COLO668 (cell line): ENCODE data around the gene AOPEP.
"Not testable (repeated sequence)": the region's sequence is repeated elsewhere in the genome, so short reads cannot be mapped to it uniquely, and the experiment has no call there.

Source experiments
- DNase-seq: peaks from one replicate; lab custom pipeline; 2025; ENCODE audit not compliant: unreplicated experiment; lab: John Stamatoyannopoulos, UW

The AOPEP gene

DNA sequence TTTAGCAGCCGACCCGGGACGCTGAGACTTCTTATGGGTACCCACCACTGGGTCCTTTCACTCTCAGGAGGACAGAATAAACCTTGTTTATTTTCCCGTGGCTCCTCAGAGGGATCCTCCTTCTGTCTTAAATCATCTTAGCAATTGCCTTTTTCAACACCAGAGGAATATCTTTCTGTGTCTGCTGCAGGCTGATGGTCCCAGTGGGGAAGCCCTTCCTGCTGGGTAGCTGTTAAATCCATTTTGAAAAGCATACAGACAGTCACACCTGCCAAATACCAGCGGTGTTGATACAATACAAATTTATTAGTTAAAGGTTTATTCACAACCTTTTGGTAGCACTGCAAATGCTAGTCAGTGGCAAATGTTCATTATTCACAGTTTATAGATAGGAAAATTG lies 222.9 kb downstream of the AOPEP start:
- no peak for DNase-seq

- DNase-seq, result no peak
Observed at GRCh38 chr9:94950040-94950578, 223.6 kb downstream of the AOPEP start.

DNA sequence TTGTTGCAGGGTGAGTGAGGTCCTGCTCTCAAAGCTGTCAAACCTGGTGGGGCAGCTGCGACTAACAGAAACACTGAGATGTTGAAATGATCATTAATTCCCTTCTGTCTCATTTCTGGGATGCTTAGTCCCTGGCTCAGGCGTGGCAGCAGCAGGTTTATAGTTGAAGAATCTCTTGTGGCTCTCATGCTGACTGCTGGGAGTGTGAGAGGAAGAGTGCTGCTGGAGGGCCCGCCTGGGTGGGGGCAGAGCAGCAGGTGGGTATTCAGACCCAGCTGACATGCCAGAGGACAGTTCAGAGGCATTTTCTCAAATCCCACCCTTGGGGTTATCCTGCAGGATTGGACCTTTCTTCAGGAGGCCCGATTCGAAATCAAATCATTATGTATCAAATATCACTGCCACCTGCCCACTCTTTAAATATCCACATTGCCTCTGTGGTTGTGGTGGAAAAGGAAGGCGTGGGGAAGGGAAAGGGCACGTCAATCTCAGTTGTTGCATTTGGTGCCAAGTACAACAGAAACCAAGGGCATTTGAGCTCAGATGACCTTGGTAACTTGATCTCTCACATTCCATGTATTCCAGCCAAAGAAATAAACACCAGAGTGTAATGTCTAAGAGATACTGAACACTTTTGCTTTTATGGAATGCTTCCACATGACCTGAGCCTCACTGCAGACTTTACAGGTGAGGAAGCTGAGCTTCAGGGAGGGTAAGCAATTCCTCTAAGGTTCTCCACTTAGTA lies 224.3 kb downstream of the AOPEP start:
- peak; percentile 40 for DNase-seq

DNA sequence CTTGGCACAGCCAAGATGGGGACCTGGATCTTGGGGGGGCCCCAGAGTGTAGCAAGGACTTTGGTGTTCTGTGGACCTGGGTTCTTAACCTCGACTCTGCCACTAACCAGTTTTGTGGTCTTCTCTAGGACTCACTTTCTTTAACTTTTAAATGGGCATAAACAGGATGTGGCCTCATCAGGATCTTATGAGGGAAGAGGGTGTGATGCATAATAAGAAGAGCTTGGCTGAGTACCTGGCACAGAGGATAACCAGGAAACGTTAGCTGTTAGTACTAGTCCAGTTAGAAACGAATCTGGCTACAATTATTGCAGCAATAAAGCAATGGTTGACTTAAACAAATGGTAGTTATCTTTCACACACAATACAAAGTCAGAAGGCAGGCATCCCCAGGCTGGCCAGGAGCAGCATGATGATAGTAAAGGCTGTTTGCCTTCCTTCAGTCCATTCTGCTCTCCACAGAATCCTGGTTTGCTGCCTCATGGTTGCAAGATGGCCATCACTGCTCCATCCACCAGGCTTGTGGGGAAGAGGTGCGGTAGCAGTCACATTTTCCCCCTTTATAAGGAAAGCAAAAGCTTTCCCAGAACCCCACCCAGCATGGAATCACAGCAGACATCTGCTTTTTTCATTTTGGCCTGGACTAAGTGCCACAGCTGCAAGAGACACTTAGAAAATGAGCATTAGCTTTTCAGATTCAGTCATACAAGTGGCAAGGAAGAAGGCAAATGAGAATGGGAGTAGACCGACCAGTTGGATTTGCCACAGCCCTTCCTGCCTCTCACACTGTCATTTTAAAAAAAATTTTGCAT lies 225.0 kb downstream of the AOPEP start:
- DNase-seq, result no peak

- no peak for DNase-seq
Observed at GRCh38 chr9:94952565-94953373, 226.3 kb downstream of the AOPEP start.

- no peak for DNase-seq
Observed at GRCh38 chr9:94956731-94957130, 230.2 kb downstream of the AOPEP start.

DNA sequence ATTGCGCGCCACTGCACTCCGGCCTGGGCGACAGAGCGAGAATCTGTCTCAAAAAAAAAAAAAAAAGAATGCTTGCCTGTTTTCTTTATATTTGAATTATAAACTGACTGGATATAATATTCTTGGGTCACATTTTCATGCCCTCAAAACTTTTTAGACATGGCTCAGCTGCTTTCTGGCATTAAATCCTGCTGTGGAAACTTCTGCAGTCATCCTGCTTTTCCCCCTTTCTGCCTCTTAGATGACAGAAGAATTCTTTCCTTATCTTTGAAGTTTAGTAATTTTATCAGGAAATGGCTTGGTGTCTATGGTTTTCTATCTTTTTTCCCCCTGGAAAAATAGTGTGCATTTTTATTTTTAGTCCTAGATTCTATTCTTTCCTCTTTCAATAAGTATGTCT lies 234.5 kb downstream of the AOPEP start:
- no peak for DNase-seq

DNA sequence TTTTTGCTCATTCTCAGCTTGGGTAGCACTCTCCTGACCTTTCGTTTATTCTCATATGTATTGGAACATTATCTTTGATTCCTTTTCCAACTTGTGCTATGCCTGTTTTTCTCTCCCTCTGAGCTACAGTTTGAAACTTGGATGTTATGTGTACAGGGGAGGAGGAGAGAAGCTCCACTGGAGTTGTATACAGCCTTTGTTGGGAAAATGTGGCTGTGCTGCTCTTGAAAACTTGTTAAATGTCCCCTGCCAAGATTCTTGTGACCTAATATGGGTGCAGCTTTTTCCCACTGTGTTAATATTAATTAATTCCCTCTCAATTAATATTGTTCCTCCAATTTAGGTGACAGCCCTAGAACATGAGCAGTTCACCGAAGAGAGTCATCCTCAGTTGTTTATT lies 235.4 kb downstream of the AOPEP start:
- no peak for DNase-seq

DNA sequence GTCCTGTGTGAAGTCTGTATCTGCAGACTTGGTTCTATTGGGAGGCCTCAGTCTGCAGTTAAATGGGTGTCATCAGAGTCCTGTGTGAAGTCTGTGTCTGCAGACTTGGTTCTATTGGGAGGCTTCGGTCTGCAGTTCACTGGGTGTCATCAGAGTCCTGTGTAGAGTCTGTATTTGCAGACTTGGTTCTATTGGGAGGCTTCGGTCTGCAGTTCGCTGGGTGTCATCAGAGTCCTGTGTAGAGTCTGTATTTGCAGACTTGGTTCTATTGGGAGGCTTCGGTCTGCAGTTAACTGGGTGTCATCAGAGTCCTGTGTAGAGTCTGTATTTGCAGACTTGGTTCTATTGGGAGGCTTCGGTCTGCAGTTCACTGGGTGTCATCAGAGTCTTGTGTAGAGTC lies 239.1 kb downstream of the AOPEP start:
- DNase-seq, result not testable (repeated sequence)

DNA sequence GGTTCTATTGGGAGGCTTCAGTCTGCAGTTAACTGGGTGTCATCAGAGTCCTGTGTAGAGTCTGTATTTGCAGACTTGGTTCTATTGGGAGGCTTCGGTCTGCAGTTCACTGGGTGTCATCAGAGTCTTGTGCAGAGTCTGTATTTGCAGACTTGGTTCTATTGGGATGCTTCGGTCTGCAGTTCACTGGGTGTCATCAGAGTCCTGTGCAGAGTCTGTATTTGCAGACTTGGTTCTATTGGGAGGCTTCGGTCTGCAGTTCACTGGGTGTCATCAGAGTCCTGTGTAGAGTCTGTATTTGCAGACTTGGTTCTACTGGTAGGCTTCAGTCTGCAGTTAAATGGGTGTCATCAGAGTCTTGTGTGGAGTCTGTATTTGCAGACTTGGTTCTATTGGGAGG lies 239.5 kb downstream of the AOPEP start:
- DNase-seq, result not testable (repeated sequence)

- DNase-seq, result peak; percentile 35
Observed at GRCh38 chr9:94967482-94967881, 241.0 kb downstream of the AOPEP start.

DNA sequence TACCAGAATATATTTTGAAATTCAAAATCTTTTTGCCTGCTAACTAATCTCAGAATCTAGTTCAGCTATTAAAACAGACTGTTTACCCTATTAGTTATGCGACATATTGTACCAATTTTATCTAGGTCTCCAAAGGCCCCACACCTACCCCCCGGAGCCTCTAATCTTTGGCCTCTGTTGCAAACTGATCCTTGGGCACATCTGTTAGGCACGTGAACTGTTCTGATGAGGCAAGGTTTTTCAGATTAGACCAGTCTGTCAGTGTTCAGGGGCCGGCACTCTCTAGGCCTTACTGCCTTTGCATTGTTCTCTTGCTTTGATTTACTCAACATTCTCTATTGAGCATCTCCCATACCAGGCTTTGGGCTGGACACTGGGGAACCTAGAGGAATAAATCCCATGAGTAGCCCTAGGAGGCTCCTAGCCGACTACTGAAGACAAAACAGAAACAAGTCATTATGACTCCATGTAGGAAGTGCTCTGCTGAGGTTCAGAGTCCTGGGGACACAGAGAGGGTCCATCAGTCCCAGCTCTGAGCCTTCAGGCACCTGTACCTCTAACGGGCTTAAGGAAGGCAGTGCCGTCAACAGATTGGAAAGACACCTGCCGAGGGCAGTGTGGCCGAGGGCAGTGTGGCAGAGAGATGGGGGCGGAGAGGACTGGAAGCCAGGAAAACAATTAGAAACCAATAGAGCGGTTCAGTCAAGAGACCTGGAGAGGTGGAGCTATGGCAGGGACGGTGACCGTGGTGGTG lies 245.1 kb downstream of the AOPEP start:
- peak; percentile 60 for DNase-seq

DNA sequence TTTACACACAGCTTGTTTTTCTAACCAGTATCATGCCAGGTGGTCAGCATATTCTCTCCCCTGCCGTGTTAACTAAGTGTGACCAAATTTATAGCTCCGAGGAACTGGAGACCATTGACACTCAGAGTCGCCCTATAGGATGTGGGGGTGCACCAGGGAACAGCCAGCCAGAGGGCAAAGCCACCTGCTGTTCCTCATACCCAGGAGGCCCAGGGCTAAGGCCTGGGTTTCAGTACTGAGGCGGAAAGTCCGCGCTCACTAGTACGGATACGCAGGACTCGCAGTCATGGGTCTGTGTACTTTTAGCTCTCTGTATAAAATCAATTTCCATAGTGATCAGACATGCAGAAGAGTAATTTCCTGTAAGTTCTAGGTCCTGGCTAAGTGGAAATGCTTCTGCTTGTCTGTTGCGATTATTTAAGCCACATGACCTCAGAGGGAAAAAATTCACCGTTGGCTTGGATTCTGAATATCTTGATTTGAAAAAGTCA lies 247.0 kb downstream of the AOPEP start:
- peak; percentile 48 for DNase-seq

GRCh38 chr9:94974154-94974879 lies 247.8 kb downstream of the AOPEP start:
- no peak for DNase-seq

DNA sequence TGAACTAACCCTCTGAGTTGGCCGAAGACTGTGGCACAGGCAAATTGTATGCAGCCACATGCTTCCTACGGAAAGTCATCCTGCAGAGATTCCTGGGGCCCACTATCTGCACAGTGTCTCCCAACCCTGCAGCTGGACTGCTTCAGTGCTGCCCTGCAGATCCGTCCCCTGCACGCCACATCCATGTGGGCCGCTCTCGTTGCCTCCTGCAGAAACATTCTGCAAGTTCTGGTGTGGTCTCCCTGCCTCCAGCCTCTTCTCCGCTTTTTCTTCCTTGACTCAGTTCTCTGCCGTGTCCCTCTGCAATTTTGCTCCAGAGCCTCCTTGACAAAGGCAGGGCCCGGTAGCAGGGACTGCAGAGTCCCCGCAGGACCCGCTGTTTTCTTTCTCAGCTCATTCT lies 249.0 kb downstream of the AOPEP start:
- DNase-seq, result no peak

GRCh38 chr9:94976077-94976476 lies 249.6 kb downstream of the AOPEP start:
- DNase-seq, result no peak

- no peak for DNase-seq
Observed at GRCh38 chr9:94977416-94977815, 250.9 kb downstream of the AOPEP start.

DNA sequence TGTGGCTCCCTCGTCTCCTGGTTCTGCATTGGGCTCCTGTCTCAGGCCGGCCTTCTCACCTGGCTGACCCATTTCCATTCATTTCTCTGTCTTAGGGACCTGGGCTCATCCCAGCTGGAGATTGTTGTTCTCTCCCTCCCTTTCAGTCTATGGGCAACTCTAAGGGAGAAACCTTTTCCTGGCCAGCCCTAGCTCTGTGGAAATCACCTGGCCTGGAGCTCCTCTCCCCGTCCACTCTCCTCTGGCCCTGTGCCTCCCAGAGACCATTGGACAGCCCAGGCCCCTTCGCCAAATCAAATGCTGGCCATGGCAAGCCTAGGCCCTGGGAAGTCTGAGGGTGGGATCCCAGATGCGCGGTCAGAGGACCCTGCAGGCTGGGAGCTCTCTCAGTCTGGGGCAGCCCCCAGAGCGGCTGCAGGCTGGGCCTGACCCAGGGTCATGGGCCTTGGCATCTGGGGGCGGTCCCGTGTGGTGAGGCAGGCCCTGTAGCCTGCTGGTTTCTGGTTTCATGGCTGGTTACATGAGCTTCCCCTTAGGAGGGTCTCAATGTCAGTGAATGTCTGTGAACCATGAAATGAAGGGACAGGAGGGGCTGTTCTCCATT lies 253.5 kb downstream of the AOPEP start:
- no peak for DNase-seq

GRCh38 chr9:94980947-94981722 lies 254.6 kb downstream of the AOPEP start:
- DNase-seq, result no peak
